ENCODE results near the gene TPD52L2.

- TF ChIP-seq GATA2 (IDR thresholded peaks at IDR 0.05; ENCODE audit: low read depth, low read length) (no peak), GATA3 (IDR thresholded peaks at IDR 0.05; ENCODE audit: low read depth, low read length) (no peak)
Measured at GRCh38 chr20:63843222-63843621, 21.8 kb upstream of the TPD52L2 start.

All from SH-SY5Y (cell line).